GM18517 (cell line): ENCODE measurements around the gene VPS16.

Experiments used
- ATAC-seq: cut with Tn5 transposase; IDR thresholded peaks from one replicate; pipeline ENCODE4 v1.9.1; 2021; ENCODE audit warnings: mild to moderate bottlenecking, moderate library complexity; ENCODE audit not compliant: unreplicated experiment

VPS16 gene

DNA sequence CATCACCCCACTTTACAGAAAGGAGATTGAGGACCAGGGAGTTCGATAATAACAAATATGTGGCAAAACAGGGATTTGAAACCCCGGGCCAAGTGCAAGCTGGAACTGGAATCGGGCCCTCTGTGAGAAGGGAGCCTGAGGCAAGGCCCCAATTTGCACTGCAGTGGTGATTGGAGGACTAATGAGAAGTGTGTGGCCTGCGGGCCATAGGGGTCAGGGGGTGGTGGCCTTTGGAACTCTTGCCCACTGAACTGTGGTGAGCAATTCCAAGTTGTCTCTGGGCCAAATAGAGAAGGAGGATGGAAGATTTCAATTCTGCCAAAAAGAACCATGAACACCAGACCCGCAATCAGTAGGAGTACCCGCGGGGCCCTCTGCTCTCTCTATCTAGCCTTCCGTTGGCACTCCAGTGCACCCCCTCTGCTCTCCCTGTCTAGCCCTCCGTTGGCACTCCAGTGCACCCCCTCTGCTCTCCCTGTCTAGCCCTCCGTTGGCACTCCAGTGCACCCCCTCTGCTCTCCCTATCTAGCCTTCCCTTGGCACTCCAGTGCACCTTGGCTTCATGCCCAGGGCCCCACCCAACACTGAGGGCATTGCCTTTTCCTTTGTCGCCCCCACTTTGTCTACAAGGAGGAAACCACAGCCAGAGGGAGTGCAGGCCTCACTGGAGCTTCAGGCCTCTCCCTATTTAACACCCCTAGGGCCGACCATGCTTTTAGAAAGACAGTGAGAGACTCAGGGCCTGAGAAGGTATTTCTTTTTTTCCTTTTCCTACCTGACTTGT lies 26.7 kb downstream of the VPS16 start:
- no peak for ATAC-seq

- no peak for ATAC-seq
Observed at GRCh38 chr20:2869381-2869780, 28.8 kb downstream of the VPS16 start.

GRCh38 chr20:2871111-2871465 lies 30.5 kb downstream of the VPS16 start:
- no peak for ATAC-seq

- no peak for ATAC-seq
Observed at GRCh38 chr20:2871661-2872458, 31.3 kb downstream of the VPS16 start.

DNA sequence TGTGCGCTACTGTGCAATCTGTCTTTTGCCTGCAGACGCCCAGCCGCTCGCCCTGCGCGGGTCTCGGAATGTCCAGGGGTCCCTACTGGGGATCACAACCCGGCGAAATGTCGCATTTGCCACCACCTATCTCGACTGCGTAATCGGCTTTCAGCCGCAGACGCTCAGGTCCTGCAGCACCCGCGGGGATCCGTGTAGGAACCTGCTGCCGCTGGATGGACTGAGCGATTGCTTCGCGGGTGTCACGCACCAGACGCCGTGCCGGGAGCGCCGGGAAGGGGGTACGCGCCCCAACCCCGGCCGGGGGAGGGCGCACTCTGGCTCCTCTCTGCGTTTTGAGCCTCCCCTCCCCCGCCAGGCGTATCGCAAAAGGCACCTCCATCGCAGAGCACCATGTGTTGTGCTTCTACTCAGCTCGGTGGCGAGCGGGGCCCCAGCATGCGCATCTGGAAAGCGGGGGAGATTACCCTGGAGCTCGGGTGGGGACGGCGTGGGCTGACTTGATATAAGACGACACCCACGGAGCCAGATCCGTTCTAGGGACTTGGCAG lies 32.0 kb downstream of the VPS16 start:
- ATAC-seq, result no peak

DNA sequence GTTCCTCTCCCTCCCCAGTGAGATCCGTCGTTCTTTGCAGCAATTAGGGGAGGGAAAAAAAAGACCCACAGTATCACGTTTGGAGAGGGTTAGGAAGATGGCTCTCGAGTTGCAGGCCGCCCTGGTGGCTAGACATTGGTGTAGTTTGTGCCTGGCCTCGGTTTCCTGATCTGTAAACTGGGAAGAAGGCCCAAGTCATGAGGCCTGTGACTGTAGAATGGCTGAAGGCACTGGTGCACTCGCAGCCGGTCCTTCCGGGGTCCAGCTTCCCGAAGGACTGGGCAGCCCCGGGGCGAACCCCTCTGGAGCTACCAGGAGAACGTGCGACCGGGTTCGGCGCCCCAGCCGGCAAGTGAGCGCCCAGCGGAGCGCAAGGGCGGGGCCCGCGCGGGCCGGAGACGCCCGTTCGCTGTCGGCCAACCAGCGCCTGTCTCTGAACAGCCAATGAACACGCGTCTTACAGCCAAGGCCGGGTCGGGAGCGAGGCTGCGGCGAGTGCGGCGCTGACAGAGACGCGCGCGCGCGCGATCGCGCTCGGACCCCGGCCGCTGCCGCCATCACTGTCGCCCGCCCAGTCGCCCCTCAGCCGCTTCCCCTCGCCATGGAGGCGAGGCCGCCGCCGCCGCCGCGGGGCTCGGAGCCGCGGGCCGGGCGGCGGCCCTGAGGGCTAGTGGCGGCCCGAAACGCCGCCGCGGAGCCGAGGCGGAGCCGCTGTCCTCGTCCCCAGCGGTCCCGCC lies 32.6 kb downstream of the VPS16 start, which contains the start of gene PTPRA:
Gene PTPRA (plus strand): TSS at position 472 of the 737 bp plus-strand sequence. CDS start 90,797 bp downstream, outside the sequence.
- peak; percentile 80 for ATAC-seq

DNA sequence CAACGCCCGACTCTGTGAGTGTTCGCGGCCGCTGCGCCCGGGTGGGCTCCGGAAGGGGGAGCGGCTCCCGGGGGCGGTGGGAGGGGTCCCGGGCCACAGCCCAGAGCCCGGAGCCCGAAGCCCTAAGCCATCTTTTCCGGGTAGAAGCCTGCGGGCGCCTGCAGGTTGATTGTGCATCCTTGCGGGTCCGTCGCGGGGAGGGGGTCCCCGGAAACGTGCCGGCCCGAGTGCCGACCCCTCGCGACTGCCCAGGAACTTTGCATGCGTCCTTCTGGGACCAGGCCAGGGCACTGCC lies 33.1 kb downstream of the VPS16 start:
- no peak for ATAC-seq

DNA sequence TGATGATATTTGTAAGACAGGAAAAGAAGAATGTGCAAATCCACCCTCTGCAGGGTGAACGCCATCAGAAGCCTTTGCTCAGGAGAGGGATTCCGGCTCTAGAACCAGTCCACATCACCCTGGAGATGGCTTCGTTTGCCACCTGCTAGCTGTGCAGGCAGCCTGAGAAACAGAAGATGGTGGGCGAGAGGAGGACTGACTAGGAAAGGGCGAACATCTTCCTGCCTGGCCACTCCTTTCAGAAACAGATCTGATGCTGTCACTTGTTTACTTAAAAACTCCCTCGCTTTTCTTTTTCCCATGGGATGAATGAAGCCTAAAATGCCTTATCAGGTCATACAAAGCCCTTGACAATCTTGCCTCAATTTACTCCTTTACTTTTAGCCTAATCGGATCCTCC lies 33.9 kb downstream of the VPS16 start:
- no peak for ATAC-seq

DNA sequence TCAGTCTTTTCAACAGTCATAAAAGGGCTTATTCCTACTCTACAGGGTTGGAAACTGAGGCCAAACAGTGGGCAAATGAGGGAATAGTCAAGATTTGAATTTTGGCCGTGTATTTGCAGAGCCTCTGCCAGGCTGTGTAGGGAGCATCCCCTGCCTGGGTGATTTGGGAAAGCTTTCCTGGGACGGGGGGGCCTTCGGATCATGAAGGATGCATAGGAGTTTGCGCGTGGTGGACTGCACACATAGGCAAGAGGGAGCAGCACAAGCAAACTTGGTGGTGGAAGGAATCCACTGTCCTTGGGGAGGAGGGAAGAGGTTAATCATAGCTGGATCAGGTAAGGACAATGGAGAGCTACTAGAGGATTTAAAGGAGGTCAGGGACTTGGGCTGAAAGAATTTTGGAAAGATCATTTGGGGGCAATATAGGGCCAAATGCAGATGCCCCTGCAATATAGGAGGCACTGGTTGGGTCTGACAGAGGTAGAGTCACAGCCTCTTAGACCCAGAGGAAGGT lies 35.2 kb downstream of the VPS16 start:
- ATAC-seq, result no peak

GRCh38 chr20:2878515-2878914 lies 38.0 kb downstream of the VPS16 start:
- no peak for ATAC-seq

DNA sequence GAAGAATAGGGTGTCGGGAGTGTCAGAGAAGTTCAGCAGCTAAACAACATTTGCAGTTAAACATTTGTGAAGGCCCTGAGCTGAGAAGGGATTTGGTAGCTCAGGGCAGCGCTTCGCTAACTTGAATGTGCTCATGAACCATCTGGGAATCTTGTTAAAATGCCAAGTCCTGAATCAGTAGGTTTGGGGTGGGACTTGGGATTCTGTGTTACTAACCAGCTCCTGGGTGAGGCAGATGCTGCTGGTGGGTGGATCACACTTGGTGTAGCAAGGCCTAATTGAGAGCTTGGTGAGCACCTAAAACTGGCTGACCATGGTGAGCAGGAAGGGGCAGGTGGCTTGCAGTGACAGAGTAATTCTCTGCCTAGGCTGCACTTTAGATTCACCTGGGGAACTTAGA lies 38.6 kb downstream of the VPS16 start:
- no peak for ATAC-seq

DNA sequence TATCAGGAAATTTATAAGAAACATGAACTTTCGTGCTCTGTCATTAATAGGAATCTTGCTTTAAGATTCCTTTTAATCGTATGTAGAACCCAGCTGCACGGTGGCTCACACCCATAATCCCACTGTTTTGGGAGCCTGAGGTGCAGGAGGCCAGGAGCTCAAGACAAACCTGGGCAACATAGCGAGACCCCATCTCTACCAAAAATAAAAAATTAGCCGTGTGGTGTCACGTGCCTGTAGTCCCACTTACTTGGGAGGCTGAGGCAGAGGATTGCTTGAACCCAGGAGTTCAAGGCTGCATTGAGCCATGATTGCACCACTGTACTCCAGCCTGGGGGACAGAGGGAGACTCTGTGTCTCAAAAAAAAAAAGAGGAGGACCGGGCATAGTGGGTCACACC lies 40.1 kb downstream of the VPS16 start:
- ATAC-seq, result no peak

DNA sequence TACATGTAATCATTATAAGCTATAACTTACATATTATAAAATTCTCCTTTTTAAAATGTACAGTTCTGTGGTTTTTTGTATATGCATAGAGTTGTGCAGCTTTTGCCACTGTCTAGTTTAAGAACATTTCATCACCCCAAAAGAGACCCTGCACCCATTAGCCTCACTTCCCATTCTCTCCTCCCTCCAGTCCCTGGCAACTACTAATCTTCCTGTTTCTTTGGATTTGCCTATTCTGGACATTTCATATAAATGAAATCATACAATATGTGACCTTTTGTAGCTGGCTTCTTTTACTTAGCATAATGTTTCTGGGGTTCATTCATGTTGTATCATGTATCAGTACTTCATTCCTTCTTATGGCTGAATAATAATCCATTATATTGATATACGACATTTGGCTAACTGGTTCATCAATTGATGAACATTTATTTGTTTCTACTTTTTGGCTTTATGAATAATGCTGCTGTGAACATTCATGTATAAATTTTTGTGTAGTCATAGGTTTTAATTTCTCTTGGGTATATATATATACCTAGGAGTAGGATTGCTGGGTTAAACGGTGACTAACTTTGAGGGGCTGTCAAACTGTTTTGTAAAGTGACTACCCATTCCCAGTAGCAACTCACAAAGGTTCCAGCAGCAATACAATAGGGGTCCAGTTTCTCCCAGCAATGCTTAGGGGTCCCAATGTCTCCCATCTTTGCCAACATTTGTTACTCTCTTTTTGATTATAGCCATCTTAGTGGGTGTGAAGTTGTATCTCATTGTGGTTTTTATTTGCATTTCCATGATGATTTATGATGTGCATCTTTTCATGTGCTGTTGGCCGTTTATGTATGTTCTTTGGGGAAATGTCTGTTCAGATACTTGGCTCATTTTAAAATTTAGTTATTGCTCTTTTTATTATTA lies 43.4 kb downstream of the VPS16 start:
- no peak for ATAC-seq

GRCh38 chr20:2887715-2888114 lies 47.2 kb downstream of the VPS16 start:
- ATAC-seq, result no peak

- ATAC-seq, result no peak
Observed at GRCh38 chr20:2888224-2888955, 47.8 kb downstream of the VPS16 start.

DNA sequence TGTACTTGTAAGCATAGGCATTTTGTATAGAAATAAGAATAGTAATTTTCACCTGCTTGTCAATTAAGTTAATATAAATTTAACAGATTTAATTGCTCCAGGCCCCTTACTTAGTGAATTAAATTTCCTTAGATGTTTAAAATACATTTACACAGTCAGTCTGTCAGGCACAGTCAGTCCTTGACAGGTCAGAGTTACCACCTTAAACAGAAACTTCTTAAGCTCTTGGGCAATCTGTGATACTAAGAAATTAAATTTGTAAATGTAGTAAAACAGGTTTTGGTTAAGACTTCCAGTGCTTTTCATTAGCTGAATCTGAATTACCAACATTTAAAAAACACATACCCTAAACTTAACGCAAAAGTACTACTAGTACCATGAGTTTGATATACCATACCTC lies 48.7 kb downstream of the VPS16 start:
- ATAC-seq, result no peak

DNA sequence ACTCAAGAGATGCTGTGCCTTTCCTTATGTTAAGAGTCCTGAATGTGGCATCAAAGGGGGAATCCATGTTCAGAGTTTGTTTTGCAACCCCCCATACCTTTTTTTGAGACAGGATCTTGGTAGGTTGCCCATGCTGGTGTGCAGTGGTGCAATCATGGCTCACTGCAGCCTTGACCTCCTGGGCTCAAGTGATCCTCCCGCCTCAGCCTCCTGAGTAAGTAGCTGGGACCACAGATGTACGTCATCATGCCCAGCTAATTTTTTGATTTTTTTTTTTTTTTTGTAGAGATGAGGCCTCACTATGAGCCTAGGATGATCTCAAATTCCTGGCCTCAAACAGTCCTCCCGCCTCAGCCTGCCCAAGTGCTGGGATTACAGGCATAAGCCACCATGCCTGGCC lies 49.3 kb downstream of the VPS16 start:
- ATAC-seq, result no peak

DNA sequence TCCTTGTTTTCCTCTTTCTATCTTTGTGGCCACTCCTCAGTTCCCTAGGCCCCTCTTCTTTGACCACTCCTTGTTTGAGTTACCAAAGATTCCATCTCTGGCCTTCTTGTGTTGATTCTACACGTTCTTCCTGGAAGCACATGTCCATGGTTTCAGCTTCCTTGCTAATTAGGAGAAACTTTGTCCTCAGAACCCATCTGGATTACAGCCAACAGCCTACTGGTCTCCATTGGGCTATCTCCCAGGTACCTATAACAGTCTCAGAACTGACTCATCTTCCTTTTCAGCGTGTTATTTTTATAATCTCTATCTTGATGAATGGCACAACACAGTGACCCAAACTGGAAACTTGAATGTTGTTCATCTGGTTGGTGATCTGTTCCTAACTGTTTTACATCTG lies 50.2 kb downstream of the VPS16 start:
- no peak for ATAC-seq

- no peak for ATAC-seq
Observed at GRCh38 chr20:2891343-2891742, 50.8 kb downstream of the VPS16 start.

GRCh38 chr20:2892376-2892775 lies 51.8 kb downstream of the VPS16 start:
- no peak for ATAC-seq
